Mesothelial cell of epicardium (in vitro differentiated cells): ENCODE results near the gene ZKSCAN4. TPM values are rescaled to one million over a fixed set of nuclear protein-coding genes. Genes with fewer than 3 reads are reported as not detected.

ENCODE experiments used
- DNase-seq, 2 experiments: peaks; one replicate each; pipeline ENCODE4 v3.0.0; 2021; ENCODE audit warnings: low spot score in 2 of 2; ENCODE audit not compliant: unreplicated experiment in 2 of 2
- H3K27ac Mint-ChIP-seq: 2 replicates; pipeline ENCODE4 v1.8.0; 2021; ENCODE audit warnings: mixed read lengths
- H3K27me3 Mint-ChIP-seq: 2 replicates; pipeline ENCODE4 v1.8.0; 2021; ENCODE audit warnings: low read depth, mixed read lengths
- H3K36me3 Mint-ChIP-seq: 2 replicates; pipeline ENCODE4 v1.8.0; 2021; ENCODE audit warnings: mixed read lengths
- H3K4me1 Mint-ChIP-seq: 2 replicates; pipeline ENCODE4 v1.8.0; 2021; ENCODE audit warnings: mixed read lengths
- H3K4me3 Mint-ChIP-seq: 2 replicates; pipeline ENCODE4 v1.8.0; 2021; ENCODE audit warnings: mild to moderate bottlenecking, moderate library complexity, mixed read lengths
- H3K9me3 Mint-ChIP-seq: 2 replicates; pipeline ENCODE4 v1.8.0; 2021; ENCODE audit warnings: mixed read lengths
- total RNA-seq: library from RNA; stranded (reverse); gene quantifications from 3 replicates; pipeline ENCODE4 v1.2.1, GENCODE V29; 2021
- TF ChIP-seq, protein P1 (sequence below): fragments of 200-600 bp; sonication (generic); IDR thresholded peaks from one replicate; pipeline ENCODE4 v1.5.0; 2021; ENCODE audit warnings: antibody characterized with exemption; ENCODE audit not compliant: unreplicated experiment

The ZKSCAN4 gene
- total RNA-seq, 1 donor from 2014 or later = 6.8 TPM

DNA sequence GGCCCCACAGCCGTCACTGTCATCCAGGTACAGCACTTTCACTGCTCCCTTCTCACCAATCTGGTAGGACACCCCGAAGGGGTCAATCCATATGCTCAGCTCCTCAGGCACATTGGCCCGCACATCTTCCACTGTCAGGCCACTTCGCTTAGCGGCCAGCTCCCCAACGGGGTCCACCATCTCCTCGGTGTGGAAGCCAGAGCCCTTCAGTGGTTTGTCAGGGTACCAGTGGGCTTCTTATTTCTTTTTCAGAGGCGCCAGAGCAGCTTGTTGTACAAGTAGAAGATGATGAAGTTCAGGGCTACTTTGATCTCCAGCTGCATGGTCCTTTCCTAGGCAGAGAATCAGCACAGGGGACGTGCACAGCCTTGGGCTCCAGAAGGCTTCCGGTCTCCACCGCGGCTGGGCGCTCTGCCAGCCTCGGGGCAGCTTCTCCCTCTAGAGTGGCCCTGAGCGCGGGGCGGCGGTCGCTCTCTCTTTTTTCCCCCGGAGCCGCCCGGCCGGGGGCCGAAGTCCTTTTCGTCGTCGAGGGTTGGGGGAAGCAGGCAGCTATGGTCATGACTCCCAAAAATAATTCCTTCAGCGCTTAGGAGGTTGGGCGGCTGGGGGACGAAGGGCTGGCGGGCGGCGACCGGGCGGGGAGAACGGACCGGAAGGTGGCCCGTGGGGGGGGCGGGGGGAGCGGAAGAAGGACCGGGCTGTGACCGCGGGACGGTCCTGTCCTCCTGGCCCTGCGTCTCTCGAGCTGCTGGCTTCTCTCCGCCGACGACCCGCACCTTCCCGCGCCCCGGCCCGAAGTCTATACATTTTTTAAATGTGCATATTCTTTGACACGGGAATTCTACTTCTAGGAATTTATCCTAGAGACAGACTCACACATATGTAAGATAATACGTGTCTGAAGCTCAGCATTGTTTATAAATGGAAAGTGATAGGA is 33.5 kb downstream of the ZKSCAN4 start:
- DNase-seq = peak; percentile 42 to 59
- Mint-ChIP-seq H3K27me3 (peaks cover 65% of the 10 kb centered on the region), H3K27ac (peak overlapping the region; percentile 47), H3K9me3 (no peaks in the 10 kb centered on the region), H3K4me3 (peak overlapping the region; percentile 76), H3K4me1 (peaks cover 4% of the 10 kb centered on the region), H3K36me3 (no peaks in the 10 kb centered on the region)
- TF ChIP-seq, protein P1, sequence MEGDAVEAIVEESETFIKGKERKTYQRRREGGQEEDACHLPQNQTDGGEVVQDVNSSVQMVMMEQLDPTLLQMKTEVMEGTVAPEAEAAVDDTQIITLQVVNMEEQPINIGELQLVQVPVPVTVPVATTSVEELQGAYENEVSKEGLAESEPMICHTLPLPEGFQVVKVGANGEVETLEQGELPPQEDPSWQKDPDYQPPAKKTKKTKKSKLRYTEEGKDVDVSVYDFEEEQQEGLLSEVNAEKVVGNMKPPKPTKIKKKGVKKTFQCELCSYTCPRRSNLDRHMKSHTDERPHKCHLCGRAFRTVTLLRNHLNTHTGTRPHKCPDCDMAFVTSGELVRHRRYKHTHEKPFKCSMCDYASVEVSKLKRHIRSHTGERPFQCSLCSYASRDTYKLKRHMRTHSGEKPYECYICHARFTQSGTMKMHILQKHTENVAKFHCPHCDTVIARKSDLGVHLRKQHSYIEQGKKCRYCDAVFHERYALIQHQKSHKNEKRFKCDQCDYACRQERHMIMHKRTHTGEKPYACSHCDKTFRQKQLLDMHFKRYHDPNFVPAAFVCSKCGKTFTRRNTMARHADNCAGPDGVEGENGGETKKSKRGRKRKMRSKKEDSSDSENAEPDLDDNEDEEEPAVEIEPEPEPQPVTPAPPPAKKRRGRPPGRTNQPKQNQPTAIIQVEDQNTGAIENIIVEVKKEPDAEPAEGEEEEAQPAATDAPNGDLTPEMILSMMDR = no peak

DNA sequence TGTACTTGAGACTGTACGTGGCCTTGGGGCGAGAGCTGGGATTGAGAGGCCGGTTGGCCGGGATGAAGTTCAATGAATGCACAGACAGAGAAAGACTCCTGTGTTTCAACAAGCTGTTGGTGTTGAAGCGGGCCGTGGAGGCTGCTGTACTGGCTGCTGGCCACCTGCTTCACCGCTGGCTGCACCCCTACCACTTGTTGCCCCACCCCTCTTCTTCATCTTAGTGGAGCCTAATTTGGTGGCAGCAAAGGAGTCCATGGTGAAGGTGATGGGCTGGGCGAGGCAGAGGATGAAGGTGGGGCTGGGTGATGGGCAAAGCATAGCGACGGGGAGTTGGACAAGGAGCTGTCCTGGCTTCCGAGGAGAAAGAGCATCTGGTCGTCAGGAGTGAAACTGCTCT is 34.2 kb downstream of the ZKSCAN4 start:
- Mint-ChIP-seq H3K4me1 (peaks cover 4% of the 10 kb centered on the region), H3K36me3 (no peaks in the 10 kb centered on the region), H3K4me3 (peak overlapping the region; percentile 76), H3K27ac (no peak overlapping the region), H3K27me3 (peaks cover 66% of the 10 kb centered on the region), H3K9me3 (no peaks in the 10 kb centered on the region)
- TF ChIP-seq, protein P1 = no peak
- peak in 1 of 2 experiments; percentile 40 for DNase-seq

DNA sequence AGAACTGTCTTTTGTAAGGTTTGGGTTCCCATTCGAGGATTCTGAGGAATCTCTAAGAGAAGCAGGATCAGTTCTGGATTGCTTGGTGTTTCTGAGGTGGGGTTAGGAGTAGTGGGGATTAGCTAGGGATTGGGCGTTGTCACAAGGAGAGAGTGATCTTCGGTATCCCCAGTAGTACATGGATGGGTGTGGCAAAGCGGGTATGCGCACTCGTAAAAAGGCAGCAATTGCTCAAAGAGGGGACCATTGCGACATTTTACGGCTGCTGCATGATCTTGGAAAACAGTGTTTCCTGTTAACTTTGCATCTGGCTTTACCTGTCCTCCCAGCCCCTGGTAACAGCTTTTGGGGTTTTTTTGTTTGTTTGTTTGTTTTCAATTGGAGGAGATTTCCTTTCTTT is 36.6 kb downstream of the ZKSCAN4 start:
- no peak overlapping the region for H3K4me3 Mint-ChIP-seq
- no peaks in the 10 kb centered on the region for H3K9me3 Mint-ChIP-seq
- no peak overlapping the region for H3K27ac Mint-ChIP-seq

GRCh38 chr6:28213213-28213523 is 38.9 kb downstream of the ZKSCAN4 start:
- Mint-ChIP-seq H3K4me1 (peaks cover 9% of the 10 kb centered on the region), H3K27me3 (peaks cover 82% of the 10 kb centered on the region), H3K4me3 (peak overlapping the region; percentile 64), H3K9me3 (no peaks in the 10 kb centered on the region), H3K36me3 (no peaks in the 10 kb centered on the region), H3K27ac (no peak overlapping the region)
- no peak for DNase-seq
- TF ChIP-seq, protein P1 = no peak

More for the DNA sequence above, 36.6 kb downstream of the ZKSCAN4 start:
- H3K4me1 Mint-ChIP-seq = peaks cover 9% of the 10 kb centered on the region
- TF ChIP-seq, protein P1 = no peak
- H3K27me3 Mint-ChIP-seq = peaks cover 69% of the 10 kb centered on the region
- no peak for DNase-seq
- H3K36me3 Mint-ChIP-seq = no peaks in the 10 kb centered on the region

- Mint-ChIP-seq H3K36me3 (no peaks in the 10 kb centered on the region), H3K27ac (peak overlapping the region; percentile 26), H3K4me1 (peaks cover 12% of the 10 kb centered on the region), H3K9me3 (no peaks in the 10 kb centered on the region), H3K27me3 (peaks cover 87% of the 10 kb centered on the region), H3K4me3 (peak overlapping the region; percentile 64)
- TF ChIP-seq, protein P1 = no peak
- DNase-seq = peak in 1 of 2 experiments; percentile 51
Observed at GRCh38 chr6:28212510-28213212, 39.4 kb downstream of the ZKSCAN4 start.
